Left kidney (tissue), 2 donors: ENCODE data around the gene TBXA2R. TPM values are rescaled to one million over a fixed set of nuclear protein-coding genes. Genes with fewer than 3 reads are reported as not detected.

Experiments used
- DNase-seq: peaks from one replicate; pipeline ENCODE4 v3.0.0-alpha.2; 2013
- polyA plus RNA-seq: library from polyadenylated mRNA; unstranded; fragments of 120-200 nt; gene quantifications from one replicate; pipeline ENCODE4 v1.2.1, GENCODE V29; 2013; ENCODE audit not compliant: insufficient read length

TBXA2R gene
- polyA plus RNA-seq, 1 donor: 2.2 TPM

- DNase-seq: no peak
These were observed 13.6 kb upstream of the TBXA2R start for GRCh38 chr19:3620145-3620816.

GRCh38 chr19:3619631-3620012, 12.9 kb upstream of the TBXA2R start:
- no peak for DNase-seq

- no peak for DNase-seq
These were observed 12.3 kb upstream of the TBXA2R start for GRCh38 chr19:3618811-3619630.

GRCh38 chr19:3618144-3618810, 11.6 kb upstream of the TBXA2R start:
- no peak for DNase-seq

GRCh38 chr19:3617463-3617862, 10.8 kb upstream of the TBXA2R start:
- no peak for DNase-seq

- no peak for DNase-seq
These were observed 9.0 kb upstream of the TBXA2R start for GRCh38 chr19:3615524-3616135.

- no peak for DNase-seq
These were observed 8.3 kb upstream of the TBXA2R start for GRCh38 chr19:3614858-3615505.

GRCh38 chr19:3613818-3614661, 7.4 kb upstream of the TBXA2R start:
- no peak for DNase-seq

- no peak for DNase-seq
These were observed 6.4 kb upstream of the TBXA2R start for GRCh38 chr19:3612901-3613741.

- DNase-seq: no peak
These were observed 5.7 kb upstream of the TBXA2R start for GRCh38 chr19:3612330-3612729.

- DNase-seq: no peak
These were observed 5.2 kb upstream of the TBXA2R start for GRCh38 chr19:3611841-3612240.

- no peak for DNase-seq
These were observed 4.4 kb upstream of the TBXA2R start for GRCh38 chr19:3610745-3611717.

GRCh38 chr19:3609779-3610719, 3.4 kb upstream of the TBXA2R start:
- no peak for DNase-seq

GRCh38 chr19:3608750-3609322, 2.2 kb upstream of the TBXA2R start:
- no peak for DNase-seq

GRCh38 chr19:3608079-3608641, 1.5 kb upstream of the TBXA2R start:
- no peak for DNase-seq

- DNase-seq: no peak
These were observed 816 bp upstream of the TBXA2R start for GRCh38 chr19:3607303-3608078.
